Lower leg skin (tissue), 4 donors: ENCODE results near the gene SGF29. TPM values are rescaled to one million over a fixed set of nuclear protein-coding genes. Genes with fewer than 3 reads are reported as not detected.
"Not testable (repeated sequence)": the region's sequence is repeated elsewhere in the genome, so short reads cannot be mapped to it uniquely, and the experiment has no call there.

Experiments
- DNase-seq, 2 donors: peaks; one replicate each; pipeline ENCODE4 v3.0.0-alpha.2; 2019; ENCODE audit warnings: low spot score in 2 of 2
- H3K4me3 ChIP-seq: fragments of 200-600 bp; sonication (generic); 2 replicates; pipeline ENCODE4 v1.5.1; 2017; ENCODE audit warnings: mild to moderate bottlenecking, low read depth; ENCODE audit not compliant: poor library complexity, severe bottlenecking
- POLR2A ChIP-seq, 2 donors: fragments of 450-650 bp; IDR thresholded peaks; one replicate each; pipeline ENCODE4 v1.6.1; 2016 to 2017; ENCODE audit warnings: antibody characterized with exemption in 2 of 2, mild to moderate bottlenecking in 1 of 2, moderate library complexity in 1 of 2
- WGBS, 2 donors: methylation state at CpG; one replicate each; pipeline ENCODE4 v1.1.5; 2018; 5-methylcytosine and 5-hydroxymethylcytosine counted together
- intact Hi-C: fragments of 100-400 bp; cut with DNase I; formaldehyde crosslinking; loops from one replicate; pipeline ENCODE4 v1.15.0; 2023; ENCODE audit warnings: low total_unique reads
- total RNA-seq, 4 donors: library from RNA; depleted of rRNA; stranded (reverse); fragments of >200 nt; gene quantifications; one replicate each; pipeline ENCODE4 v1.1.0, GENCODE V29; 2016
- TF ChIP-seq, protein P1 (sequence below), 3 donors: fragments of 450-650 bp; IDR thresholded peaks; one replicate each; pipeline ENCODE4 v1.5.1; 2016; ENCODE audit warnings: antibody characterized with exemption in 3 of 3, mild to moderate bottlenecking in 3 of 3, moderate library complexity in 2 of 3

SGF29 gene
- total RNA-seq, 4 donors from 2014 or later, result 16.7 to 29.9 (median 26.8) TPM

DNA sequence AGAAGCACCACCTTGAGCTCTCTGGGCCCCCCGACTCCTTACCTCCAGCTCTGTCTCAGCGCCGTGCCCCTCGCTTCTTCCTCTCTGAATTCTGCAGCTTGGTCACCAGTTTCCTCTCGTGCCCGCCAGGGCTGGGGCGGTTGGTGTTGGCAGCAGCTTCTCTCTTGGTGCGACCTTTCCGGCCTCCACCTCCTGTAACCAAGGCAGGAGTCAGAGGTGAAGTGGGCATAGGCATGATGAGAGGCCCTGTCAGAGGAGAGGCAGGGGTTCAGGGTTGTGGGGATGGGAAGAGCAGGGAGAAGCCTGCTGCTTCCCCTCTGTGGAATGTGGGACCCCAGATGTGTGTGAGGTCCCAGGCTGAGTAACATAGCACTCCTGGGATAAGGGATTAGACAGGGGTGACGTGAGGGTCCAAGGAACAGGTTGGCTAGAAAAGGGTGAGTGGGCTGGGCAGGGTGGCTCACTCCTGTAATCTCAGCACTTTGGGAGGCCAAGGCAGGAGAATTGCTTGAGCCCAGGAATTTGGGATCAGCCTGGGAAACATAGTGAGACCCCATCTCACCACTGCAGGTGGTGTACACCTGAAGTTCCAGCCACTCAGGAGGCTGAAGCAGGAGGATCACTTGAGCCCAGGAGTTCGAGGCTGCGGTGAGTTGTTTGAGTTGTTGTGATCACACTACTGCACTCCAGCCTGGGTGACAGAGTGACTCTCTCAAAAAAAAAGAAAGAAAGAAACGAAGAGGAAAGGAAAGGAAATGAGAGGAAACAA is 15.6 kb upstream of the SGF29 start:
- TF ChIP-seq POLR2A (IDR thresholded peaks at IDR 0.05), result no peak
- 65 to 67% methylated on average over 13 of the region's 13 CpGs for WGBS, 2 donors
- H3K4me3 ChIP-seq, result peak overlapping the region; percentile 41
- peak in 1 of 2 donors; percentile 86 for DNase-seq
- intact Hi-C loops, result no loop called here

DNA sequence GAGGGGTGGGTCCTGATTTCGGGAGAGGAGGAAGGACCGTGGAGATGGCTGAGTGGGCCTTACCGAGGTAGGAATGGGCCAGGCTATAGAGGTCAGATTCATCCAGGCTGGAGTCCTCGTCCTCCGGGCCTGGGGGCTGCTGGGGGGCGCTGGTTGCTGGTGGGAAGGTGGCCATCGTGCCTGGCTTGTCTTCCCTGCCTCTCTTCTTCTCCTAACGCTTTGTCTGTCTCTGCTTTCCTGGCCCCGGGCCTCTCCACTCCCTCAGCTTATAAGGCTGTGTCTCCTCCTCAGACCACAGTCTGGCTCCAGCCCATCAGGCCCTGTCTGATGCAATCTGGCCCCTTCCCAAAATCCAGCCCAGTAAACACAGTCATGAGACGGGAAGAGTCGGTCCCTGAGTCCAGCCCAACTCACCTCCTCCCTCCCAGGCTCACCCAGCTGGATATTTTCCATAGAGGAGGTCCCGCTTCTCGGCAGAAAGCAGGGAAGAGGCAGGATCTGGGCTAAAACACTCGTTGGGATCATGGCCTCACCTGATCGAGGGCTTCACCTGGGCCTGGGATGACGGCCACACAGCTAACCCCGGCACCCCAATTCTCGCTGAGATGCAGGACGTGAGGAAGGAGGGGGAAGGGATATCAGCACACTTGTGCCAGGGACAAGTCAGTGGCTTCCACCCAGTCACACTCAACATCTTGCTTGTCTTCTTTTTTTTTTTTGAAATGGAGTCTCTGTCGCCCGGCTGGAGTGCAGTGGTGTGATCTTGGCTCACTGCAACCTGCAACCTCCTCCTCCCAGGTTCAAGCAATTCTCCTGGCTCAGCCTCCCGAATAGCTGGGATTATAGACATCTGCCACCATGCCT is 14.8 kb upstream of the SGF29 start, which contains the start of gene NUPR1:
TSS of gene NUPR1 (minus strand) at position 242 of the 864 bp plus-strand sequence. CDS start at position 175, 67 bp downstream.
- WGBS, 2 donors, result 19 to 23% methylated on average over 22 of the region's 22 CpGs
- TF ChIP-seq POLR2A (IDR thresholded peaks at IDR 0.05), result peak in 1 of 2 donors; percentile 34
- TF ChIP-seq, protein P1, sequence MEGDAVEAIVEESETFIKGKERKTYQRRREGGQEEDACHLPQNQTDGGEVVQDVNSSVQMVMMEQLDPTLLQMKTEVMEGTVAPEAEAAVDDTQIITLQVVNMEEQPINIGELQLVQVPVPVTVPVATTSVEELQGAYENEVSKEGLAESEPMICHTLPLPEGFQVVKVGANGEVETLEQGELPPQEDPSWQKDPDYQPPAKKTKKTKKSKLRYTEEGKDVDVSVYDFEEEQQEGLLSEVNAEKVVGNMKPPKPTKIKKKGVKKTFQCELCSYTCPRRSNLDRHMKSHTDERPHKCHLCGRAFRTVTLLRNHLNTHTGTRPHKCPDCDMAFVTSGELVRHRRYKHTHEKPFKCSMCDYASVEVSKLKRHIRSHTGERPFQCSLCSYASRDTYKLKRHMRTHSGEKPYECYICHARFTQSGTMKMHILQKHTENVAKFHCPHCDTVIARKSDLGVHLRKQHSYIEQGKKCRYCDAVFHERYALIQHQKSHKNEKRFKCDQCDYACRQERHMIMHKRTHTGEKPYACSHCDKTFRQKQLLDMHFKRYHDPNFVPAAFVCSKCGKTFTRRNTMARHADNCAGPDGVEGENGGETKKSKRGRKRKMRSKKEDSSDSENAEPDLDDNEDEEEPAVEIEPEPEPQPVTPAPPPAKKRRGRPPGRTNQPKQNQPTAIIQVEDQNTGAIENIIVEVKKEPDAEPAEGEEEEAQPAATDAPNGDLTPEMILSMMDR (IDR thresholded peaks at IDR 0.05), result no peak
- peak within 1 kb of the TSS; percentile 41 for H3K4me3 ChIP-seq
- DNase-seq, result peak; percentile 98 to 99
- intact Hi-C loops, result no loop called here

DNA sequence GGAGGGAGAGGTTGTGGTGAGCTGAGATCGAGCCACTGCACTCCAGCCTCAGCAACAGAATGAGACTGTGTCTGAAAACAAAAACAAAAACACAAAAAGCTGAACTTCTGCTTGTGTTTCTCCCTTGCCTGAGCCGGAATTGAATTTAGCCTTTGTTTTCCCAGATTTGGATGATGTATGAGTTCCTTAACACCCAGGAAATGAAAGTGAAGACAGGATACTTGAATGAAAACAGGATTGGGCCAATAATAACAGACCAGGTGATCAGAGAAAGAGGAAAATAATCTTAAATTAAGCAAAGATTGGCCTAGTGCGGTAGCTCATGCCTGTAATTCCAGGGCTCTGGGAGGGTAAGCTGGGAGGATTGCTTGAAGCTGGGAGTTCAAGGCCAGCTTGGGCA is 13.4 kb upstream of the SGF29 start:
- 72 to 76% methylated on average over 3 of the region's 3 CpGs for WGBS, 2 donors
- DNase-seq, result no peak
- intact Hi-C loops, result no loop called here
- no peak for TF ChIP-seq POLR2A (IDR thresholded peaks at IDR 0.05)
- TF ChIP-seq, protein P1 (IDR thresholded peaks at IDR 0.05), result no peak
- H3K4me3 ChIP-seq, result no peak overlapping the region

DNA sequence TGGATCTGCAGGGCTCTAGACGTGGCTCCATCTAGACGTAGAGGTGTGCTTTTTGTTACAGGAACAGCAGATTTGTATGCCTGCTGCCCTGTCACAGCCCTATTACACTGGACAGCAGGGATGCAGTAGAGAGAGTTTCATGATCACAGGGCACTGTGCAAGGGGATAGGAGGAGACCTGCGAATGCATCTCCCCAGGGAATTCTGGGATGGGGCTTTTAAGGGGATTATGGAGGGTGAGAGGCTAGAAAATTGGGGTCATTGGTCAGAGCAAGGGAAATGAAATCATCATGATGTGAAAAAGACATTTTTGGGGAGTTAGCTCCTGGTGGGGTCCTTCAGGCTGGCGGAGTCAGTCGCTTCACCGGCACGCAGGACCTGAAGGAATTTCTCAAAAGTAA is 11.1 kb upstream of the SGF29 start:
- intact Hi-C loops, result no loop called here

DNA sequence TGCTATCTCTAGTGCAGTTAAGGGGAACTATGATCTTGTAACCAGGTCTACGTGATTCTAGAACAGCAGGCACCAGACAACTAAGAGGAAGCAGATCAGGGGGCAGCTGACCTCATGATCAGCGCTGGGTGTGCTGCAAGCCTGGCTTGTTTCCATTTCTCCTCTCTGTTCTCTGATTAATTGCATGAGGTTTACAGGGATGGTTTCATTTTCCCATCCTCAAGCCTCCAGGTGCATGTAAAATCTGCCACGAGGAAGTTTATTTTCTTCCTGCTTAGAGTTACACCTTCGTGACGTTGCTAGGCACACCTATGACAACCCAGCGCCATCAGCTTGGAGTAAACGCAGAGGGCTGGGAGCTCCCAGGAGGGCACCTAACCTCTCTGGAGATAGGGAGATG is 10.6 kb upstream of the SGF29 start:
- H3K4me3 ChIP-seq, result no peak overlapping the region
- 38 to 48% methylated on average over 7 of the region's 7 CpGs for WGBS, 2 donors
- TF ChIP-seq, protein P1 (IDR thresholded peaks at IDR 0.05), result no peak
- TF ChIP-seq POLR2A (IDR thresholded peaks at IDR 0.05), result no peak
- intact Hi-C loops, result no loop called here
- DNase-seq, result peak in 1 of 2 donors; percentile 62

More for the DNA sequence above, 11.1 kb upstream of the SGF29 start:
- no peak overlapping the region for H3K4me3 ChIP-seq
- TF ChIP-seq, protein P1 (IDR thresholded peaks at IDR 0.05), result no peak
- TF ChIP-seq POLR2A (IDR thresholded peaks at IDR 0.05), result no peak
- no peak for DNase-seq
- 74 to 88% methylated on average over 7 of the region's 7 CpGs for WGBS, 2 donors

DNA sequence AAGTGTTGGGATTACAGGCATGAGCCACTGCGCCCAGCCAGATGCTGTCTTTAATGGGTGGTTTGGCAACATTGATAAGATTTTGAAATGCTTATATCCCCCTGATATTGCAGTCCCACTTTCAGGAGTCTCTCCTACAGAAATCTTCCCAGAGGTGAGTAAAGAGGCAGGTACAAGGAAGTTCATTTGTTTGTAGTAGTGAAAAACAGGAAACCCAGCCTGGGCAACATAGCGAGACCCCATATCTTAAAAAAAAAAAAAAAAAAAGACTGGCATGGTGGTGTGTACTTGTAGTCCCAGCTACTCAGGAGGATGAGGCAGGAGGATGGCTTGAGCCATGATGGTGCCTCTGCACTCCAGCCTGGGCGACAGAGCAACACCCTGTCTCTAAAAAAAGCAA is 8.7 kb upstream of the SGF29 start:
- 80 to 85% methylated on average over 3 of the region's 3 CpGs for WGBS, 2 donors
- intact Hi-C loops, result no loop called here
- TF ChIP-seq, protein P1 (IDR thresholded peaks at IDR 0.05), result no peak
- no peak for TF ChIP-seq POLR2A (IDR thresholded peaks at IDR 0.05)
- DNase-seq, result no peak
- no peak overlapping the region for H3K4me3 ChIP-seq

DNA sequence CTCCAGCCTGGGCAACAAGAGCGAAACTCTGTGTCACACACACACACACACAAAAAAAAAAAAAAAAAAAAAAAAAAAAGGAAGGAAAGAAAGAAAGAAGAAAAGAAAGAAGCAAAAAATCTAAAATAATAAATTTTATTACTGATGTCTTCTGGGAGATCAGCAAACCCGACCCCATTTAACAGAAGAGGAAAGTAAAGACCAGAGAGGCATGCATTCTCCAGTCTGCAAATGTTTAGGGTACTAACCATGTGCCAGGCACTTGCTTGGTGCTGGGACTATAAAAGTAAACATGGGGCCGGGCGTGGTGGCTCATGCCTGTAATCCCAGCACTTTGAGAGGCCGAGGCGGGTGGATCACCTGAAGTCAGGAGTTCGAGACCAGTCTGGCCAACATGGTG is 7.8 kb upstream of the SGF29 start:
- intact Hi-C loops, DNase-seq, H3K4me3 ChIP-seq: not testable (repeated sequence)
- WGBS, 2 donors, result 85 to 90% methylated on average over 7 of the region's 7 CpGs
